Measurements from ENCODE around the gene ANG.

Gene ANG

GRCh38 chr14:20679907-20680306 is 8.7 kb upstream of the ANG start:
- DNase-seq: peak in 1 of 2 donors; percentile 16

GRCh38 chr14:20680363-20680762 is 8.2 kb upstream of the ANG start:
- DNase-seq: no peak

- peak in 1 of 2 donors; percentile 74 for DNase-seq
Observed at GRCh38 chr14:20680843-20681347, 7.7 kb upstream of the ANG start.

GRCh38 chr14:20681348-20682126 is 7.0 kb upstream of the ANG start:
- peak; percentile 92 to 94 for DNase-seq

DNA sequence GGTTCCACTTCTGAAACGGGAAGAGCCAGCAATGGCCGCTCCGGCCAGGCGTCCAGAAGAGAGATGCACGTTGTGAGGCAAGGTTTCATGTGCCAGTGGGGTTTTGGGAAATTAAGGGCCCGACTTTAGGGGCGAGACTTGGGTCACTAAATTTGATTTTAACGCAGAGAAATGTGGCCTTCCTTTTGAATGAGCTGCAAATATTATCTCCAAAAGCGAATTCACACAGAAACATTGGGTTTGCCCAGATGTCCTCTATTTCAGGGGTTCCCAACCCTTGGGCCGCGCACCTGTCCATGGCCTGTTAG is 6.5 kb upstream of the ANG start:
- no peak for DNase-seq

- DNase-seq: peak; percentile 87 to 88
Observed at GRCh38 chr14:20682435-20683124, 6.0 kb upstream of the ANG start.

DNA sequence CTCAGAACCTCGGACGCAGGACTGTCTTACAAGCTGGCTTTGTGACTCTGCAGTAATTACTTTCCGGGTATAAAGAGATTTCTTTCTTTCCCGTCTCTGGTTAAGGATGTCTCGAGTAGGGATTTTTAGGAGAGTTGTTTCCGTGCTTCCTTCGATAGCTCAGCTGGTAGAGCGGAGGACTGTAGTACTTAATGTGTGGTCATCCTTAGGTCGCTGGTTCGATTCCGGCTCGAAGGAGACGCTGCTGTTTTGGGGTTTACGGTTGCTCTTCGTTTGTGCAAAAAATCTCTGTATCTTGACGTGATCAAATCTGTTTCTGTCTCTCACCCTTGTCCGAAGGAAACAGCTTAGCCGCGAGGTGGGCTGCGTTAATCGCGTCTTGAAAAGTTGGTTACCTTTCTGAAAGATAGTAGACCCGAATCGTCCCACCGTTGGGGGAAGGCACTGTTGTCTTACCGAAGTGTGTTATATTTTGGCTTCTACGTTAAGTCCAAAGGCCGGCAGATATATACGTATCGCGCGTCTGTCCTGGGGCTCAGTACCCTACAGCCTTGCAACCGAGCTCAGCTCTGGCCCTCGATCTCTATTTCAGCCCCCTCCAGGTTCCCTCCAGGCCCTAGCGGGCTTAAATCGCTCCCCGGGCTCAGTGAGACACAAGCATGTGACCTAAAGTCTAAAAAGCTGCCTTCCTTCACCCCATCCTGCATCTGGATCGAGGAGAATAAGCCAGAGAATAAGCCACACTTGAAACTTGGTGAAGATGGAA is 5.3 kb upstream of the ANG start:
- peak; percentile 87 to 89 for DNase-seq

- DNase-seq: peak; percentile 87 to 92
Observed at GRCh38 chr14:20683891-20684661, 4.5 kb upstream of the ANG start, which contains the start of gene RNASE4. Gene RNASE4 (plus strand): TSS chr14:20684560. CDS start chr14:20699372, 14,812 bp downstream.

DNA sequence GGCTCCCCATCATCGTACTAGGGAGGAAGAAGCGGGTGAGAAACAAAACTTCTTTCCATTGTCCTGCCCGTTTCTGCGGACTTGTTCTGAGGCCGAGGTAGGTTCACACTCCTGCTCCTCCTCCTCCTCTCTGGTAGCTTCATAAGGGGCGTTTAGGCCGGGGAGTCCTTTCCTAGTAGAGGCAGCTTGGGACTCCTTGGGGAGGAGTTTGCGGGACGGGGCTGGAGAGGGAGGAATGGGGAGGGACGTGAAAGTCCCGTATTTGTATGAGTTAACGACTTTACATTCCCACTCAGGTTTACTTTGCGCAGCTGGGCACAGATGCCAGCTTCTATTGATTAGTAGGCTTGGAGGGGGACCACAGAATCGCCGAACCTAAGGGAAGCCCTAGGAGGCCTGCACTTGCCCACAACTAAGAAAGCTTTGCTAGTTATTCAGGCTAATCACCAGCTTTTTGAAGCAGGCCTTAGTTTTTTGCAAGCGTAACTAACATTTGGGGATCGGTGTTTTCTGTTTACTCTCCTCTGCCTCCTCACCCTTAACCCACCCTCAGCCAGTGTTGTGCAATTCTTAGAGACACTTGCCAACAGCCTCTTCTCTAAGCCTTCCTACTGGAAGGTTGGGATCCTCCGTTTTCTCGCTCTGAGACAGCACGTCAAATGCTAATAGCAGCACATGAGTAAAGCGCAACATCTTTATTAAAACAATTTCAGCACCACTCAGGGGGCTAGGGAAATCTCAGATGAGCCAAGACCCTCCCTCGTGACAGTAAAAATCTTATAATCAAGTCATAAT is 3.7 kb upstream of the ANG start:
- DNase-seq: no peak

DNA sequence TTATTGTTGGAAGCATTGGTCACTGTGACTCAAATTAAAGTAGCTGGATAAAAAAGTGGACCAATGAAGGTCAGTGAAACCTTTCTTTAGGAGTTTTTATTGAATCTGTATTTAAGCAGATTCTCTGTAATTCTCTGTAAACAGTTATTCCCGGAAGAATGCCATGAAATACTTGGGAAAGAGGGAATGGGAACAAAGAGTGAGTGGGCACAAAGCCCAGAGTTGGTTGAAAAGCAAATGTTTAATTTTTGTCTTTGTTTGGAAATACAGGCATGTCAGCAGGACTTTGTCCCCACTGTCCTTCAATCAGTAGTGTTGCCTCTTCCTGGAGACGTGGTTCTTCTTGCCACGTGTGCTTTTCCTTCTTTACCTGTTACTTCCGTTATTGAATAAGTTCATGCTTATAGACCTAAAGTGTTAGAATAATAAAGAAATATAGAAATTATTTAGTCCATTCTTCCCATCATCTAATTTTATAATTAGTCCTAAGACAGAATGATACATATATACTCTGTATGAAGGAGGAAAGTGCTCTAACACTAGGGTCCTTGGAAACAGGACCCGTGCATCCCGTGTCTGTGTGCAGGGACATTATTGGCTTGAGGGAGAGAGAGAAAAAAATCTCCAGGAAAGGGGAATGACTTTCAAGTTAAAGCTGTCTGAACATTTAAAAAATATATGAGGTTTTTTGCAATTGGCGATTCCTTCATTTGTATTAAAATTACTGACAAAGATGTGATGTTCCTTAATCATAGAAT is 2.0 kb upstream of the ANG start:
- no peak for DNase-seq

- no peak for DNase-seq
Observed at GRCh38 chr14:20687362-20688166, 1.0 kb upstream of the ANG start.

DNA sequence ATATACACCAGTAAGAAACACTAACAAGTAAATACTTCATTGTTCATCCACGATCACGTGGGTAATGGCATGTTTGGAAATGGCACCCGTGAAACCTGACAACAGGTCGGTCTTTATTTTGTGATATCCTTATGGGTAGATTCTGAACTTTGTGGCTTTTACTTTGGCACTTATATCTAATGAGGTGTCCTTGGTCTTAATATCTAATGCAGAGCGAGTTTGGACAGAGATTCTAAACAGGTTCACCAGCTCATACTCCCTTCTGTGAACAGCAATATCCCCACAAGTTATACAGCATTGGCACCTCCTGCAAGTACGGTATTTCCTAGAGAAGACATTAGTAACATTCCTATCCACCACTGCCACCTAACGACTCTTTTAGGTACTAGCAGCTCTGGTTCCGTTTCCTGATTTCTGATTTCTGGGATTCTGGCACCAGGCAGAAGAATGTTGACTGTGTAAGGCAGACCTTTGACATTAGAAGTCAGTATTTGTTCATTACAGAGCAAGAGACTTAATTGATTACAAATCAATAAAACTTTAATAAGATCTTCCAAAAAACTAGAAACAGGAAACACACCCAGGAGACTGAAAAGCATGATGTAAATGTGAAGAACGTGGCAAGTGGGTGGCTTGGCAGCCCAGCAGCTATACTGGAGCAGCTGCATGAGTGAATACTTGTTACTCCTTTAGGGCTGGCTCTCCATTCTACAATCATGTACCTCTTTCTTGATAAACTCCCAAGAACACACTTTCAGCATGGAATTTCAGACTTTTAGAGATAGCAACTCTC is 2.5 kb downstream of the ANG start:
- peak; percentile 57 to 79 for DNase-seq

- no peak for DNase-seq
Observed at GRCh38 chr14:20692116-20692751, 3.7 kb downstream of the ANG start.

GRCh38 chr14:20696764-20697163 is 8.2 kb downstream of the ANG start:
- no peak for DNase-seq

DNA sequence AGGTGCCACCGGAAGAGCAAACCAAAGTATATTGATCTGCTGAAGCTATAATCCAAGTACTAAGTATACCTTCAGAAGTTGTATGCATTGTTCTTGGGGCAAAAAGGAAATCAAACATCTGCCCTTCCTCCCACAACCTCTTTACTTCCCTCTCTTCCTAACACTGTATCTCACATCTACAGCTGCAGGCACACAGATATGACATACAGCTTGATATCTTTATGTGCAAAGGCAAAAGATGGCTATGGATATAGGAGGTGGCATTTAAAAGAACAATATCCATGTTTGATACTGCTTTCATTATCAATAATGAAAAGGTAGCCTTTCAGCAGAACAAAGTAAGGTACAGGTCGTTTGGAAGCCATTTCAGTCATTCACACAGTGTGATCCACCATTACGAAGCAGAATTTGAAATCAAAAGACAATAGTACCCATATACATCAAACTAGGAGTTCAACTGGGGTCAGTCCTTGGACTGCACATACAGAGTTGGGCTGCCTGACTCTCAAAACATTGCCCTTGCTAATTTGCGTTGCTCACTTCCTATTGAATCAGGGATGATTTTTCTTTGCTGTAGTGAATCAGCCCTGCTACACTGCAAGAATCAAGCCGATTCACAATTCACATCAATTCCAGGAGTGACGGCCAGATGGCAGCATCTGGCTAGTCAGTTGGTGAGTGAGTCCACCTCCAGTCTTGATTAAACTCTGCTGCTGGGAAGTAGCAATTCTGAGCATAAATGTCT is 8.9 kb downstream of the ANG start:
- peak; percentile 71 to 75 for DNase-seq

DNA sequence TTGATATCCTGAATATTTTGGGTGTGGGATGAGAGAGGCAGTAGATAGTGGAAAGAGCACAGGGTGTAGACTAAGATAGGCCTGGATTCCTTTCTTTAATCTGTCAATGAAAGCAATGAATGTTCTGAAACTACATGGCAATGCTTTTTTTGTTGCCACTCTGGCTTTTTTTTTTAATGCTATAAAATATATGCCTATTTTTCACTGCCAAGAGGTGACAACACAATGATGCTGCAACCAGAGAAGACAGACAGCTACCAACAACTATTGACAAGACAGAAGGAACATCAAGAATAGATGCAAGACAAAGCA is 9.4 kb downstream of the ANG start:
- no peak for DNase-seq

- no peak for DNase-seq
Observed at GRCh38 chr14:20698934-20699333, 10.4 kb downstream of the ANG start.

- no peak for DNase-seq
Observed at GRCh38 chr14:20699931-20700330, 11.4 kb downstream of the ANG start.
